Subcutaneous adipose tissue (tissue), 4 donors: ENCODE results near the gene KCTD3. TPM values are rescaled to one million over a fixed set of nuclear protein-coding genes. Genes with fewer than 3 reads are reported as not detected.

ENCODE experiments used
- total RNA-seq, 4 donors: library from RNA; depleted of rRNA; stranded (reverse); fragments of >200 nt; gene quantifications; one replicate each; pipeline ENCODE4 v1.1.0, GENCODE V29; 2016
- TF ChIP-seq, protein P1 (sequence below): fragments of 450-650 bp; IDR thresholded peaks from one replicate; pipeline ENCODE4 v1.5.1; 2016; ENCODE audit warnings: low read depth, mild to moderate bottlenecking, control low read depth, antibody characterized with exemption, moderate library complexity

Gene KCTD3
- total RNA-seq, 4 donors from 2014 or later = 56.1 to 79.2 (median 65.1) TPM

DNA sequence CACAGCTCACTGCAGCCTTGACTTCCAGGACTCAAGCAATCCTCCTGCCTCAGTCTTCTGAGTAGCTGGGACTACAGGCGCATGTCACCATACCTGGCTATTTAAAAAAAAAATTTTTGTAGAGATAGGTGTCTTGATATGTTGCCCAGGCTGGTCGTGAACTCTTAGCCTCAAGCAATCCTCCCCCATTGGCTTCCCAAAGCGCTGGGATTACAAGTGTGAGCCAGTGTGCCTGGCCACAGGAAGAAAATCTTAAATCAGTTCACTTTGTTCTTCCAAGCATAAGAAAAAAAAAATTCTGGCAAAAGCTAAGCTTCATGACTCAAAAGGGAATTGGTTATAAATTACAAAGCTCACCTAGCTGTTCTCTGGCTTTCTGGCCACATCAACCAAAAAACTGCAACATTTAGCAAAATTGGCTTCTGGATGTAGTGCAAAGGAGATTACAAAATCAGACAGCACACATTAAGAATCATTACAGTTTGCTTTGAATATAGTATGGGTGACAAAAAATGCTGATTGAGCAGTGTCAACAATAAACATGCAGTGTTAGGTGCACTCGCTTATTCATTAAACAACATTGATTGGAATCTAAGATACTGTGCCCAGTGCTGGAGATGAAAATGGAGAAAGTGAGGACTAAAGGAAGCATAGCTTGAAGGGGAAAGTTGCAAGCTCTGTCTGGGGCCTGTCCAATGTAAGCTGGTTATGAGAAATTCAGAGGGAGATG lies 76.7 kb downstream of the KCTD3 start:
- TF ChIP-seq, protein P1, sequence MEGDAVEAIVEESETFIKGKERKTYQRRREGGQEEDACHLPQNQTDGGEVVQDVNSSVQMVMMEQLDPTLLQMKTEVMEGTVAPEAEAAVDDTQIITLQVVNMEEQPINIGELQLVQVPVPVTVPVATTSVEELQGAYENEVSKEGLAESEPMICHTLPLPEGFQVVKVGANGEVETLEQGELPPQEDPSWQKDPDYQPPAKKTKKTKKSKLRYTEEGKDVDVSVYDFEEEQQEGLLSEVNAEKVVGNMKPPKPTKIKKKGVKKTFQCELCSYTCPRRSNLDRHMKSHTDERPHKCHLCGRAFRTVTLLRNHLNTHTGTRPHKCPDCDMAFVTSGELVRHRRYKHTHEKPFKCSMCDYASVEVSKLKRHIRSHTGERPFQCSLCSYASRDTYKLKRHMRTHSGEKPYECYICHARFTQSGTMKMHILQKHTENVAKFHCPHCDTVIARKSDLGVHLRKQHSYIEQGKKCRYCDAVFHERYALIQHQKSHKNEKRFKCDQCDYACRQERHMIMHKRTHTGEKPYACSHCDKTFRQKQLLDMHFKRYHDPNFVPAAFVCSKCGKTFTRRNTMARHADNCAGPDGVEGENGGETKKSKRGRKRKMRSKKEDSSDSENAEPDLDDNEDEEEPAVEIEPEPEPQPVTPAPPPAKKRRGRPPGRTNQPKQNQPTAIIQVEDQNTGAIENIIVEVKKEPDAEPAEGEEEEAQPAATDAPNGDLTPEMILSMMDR = no peak

DNA sequence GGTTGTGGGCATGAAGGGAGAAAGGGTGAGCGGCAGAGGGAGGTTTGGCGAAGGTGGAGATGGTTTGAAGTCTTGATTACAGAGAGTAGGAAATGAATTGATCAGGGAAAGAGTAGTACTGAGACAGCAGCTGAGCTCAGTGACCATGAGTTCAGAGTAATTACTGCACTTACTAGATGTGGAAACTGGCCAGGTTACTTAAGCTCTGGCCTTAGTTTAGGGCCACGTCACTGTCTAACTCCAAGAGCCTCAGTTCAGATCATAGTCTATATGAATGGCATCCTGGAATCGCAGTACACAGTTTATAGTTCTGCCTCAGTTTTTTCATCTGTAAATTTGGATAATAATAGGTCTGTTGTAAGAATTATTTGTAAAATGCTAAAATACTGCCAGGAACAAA lies 78.1 kb downstream of the KCTD3 start:
- TF ChIP-seq, protein P1 = no peak

DNA sequence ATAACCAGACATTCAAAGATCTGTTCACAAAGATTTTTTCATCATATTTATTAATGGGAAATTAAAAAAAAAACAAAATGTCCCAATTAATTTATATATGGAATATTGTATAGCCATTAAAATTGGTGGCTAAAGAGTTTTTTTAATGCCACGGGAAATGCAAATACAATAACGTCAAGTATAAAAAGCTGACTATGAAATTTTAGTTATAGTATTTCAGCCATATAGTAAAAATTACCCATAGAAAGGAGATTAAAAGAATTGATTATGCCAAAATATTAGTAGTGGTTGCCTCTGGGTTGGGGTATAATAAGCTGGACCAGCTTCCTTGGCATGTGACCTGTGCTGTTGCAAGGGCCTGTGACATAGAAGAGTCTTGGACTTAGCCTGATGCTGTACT lies 78.8 kb downstream of the KCTD3 start:
- TF ChIP-seq, protein P1 = no peak

DNA sequence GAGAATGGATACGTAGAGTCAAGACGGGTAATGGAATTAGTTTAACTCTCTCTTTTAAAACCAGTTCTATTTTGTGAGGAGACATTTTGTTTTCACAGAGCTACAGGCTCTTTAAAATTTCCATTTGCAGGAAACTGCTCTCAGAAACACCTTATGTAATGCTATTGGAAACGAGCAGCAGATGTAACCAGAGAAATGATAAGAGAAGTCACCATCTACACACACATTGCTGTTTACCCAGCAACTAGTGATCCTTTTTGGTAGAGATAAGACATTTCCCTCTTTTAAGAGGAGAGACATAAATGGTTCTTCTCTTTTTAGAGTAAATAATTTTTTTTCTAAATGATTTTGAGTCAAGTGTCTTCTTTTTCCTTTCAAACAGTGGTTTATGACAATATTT lies 80.6 kb downstream of the KCTD3 start:
- TF ChIP-seq, protein P1 = no peak

DNA sequence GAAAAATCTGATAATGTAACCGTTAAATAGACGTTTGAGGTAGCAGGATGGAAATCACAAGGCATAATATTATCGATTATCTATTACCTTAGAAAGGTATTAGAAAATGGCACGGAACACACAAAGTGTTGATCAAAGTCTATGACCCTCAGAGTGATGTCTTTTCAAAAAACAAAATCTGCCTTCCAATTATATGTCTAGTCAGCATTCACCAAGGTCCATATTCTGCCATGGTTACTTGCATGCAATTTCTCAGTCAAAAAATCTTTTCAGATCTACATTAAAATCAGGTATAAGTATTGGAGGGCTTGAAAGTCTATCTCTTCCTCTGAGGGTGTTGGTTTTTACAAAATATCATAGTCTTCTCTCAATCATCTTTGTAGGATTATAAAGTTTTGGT lies 81.9 kb downstream of the KCTD3 start:
- TF ChIP-seq, protein P1 = no peak

DNA sequence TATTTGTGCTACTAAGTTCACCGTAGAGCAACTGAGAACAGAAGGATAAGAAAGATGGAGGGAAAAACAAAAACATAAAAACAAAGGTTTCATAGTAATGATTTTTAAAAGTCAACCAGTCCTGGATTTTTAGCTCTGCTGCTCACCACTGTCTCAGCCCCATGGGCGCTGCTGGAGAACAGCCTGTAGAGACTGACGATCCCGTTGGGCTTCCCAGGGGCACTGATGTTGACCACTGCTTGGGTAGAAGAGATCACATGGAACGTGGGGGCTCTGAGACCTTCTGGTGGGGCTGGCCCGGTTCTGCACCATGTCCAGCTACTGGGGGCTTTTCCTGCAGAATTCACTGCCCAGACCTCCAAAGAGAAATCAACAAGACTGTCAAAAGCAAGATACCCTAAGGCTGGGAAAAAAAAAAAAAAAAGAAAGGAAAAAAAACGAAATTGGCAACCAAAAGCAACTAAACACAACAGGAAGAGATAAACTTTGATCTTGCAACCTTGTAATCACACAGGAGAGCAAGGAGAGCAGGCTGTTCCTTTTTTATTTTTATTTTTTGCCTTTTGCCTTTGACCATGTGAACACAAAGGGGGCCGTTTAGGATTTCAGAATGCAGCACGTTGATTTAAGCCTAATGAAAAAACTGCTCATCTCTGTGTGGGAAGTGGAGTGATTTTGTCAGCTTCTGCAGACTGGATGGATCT lies 83.5 kb downstream of the KCTD3 start:
- TF ChIP-seq, protein P1 = no peak

DNA sequence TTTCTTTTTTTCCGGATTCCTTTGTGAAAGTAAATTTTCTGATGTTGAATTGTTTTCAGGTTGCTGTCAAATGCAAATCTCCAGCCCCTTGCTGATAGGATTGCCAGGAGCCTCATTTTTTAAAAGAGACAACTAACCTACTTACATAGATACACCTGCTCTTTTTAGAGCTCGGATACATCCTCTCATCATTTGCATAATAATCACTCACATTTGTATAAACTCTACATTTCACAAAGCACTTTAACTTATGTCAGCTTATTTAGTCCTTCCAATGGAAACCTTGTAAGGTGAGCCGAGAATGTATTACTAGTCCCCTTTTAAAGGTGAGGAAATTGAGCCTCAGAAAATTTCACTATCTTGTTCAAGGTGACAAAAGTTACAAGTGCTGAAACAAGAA lies 84.8 kb downstream of the KCTD3 start:
- TF ChIP-seq, protein P1 = no peak
